HUES48 (cell line): ENCODE data around the gene DOCK9.

Source experiments
- H3K27ac ChIP-seq: one replicate; pipeline ENCODE4 v1.7.0; 2013; ENCODE audit warnings: low read depth, low read length, inconsistent platforms
- H3K27me3 ChIP-seq: 2 replicates; pipeline ENCODE4 v1.6.1; 2013; ENCODE audit warnings: mild to moderate bottlenecking, low read length; ENCODE audit not compliant: control insufficient read depth, insufficient read depth
- H3K36me3 ChIP-seq: 2 replicates; pipeline ENCODE4 v1.6.1; 2013; ENCODE audit warnings: low read length; ENCODE audit not compliant: control insufficient read depth, insufficient read depth
- H3K4me1 ChIP-seq: 2 replicates; pipeline ENCODE4 v1.6.1; 2013; ENCODE audit warnings: mild to moderate bottlenecking, low read length; ENCODE audit not compliant: control insufficient read depth, insufficient read depth
- H3K4me3 ChIP-seq: 2 replicates; pipeline ENCODE4 v1.5.1; 2013; ENCODE audit warnings: mild to moderate bottlenecking, low read depth, low read length
- H3K9ac ChIP-seq: 2 replicates; pipeline ENCODE4 v1.6.1; 2013; ENCODE audit warnings: mild to moderate bottlenecking, low read depth, low read length, moderate library complexity
- H3K9me3 ChIP-seq: 2 replicates; pipeline ENCODE4 v1.6.1; 2013; ENCODE audit warnings: low read length; ENCODE audit not compliant: control insufficient read depth, insufficient read depth

DOCK9 gene

GRCh38 chr13:98977568-98978265, at the start of gene DOCK9:
DOCK9 (minus strand) TSS chr13:98978064; CDS start chr13:98977909, 155 bp downstream.
- no peaks in the 10 kb centered on the region for H3K9me3 ChIP-seq
- H3K27me3 ChIP-seq, result no peaks in the 10 kb centered on the region
- H3K36me3 ChIP-seq, result no peaks in the 10 kb centered on the region
- peak within 1 kb of the TSS; percentile 80 for H3K27ac ChIP-seq
- H3K4me1 ChIP-seq, result peaks cover 42% of the 10 kb centered on the region
- no peak within 1 kb of the TSS for H3K9ac ChIP-seq
- H3K4me3 ChIP-seq, result no peak within 1 kb of the TSS; the same call in 1 of the 2 replicates

DNA sequence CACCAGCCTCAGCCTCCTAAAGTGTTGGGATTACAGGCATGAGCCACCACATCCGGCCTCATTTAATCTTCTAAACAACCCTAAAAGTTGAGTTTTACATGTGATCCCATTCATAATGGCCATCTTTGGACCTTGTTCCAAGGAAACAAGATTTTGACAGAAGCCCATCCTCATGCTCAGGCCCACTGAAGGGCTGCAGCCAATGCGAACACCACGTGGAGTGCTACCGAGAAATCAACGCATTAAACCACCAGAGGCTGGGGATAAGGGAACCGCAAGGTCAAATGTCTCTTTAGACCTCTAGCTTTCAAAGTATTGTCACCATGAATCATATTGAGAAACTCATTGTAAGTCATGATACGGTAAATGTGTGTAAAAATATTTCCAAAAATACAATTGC, 49.4 kb upstream of the DOCK9 start:
- H3K36me3 ChIP-seq, result no peaks in the 10 kb centered on the region
- H3K4me3 ChIP-seq, result no peak overlapping the region
- H3K9ac ChIP-seq, result no peak overlapping the region
- H3K27ac ChIP-seq, result no peak overlapping the region
- no peaks in the 10 kb centered on the region for H3K27me3 ChIP-seq
- no peaks in the 10 kb centered on the region for H3K9me3 ChIP-seq
- no peaks in the 10 kb centered on the region for H3K4me1 ChIP-seq

DNA sequence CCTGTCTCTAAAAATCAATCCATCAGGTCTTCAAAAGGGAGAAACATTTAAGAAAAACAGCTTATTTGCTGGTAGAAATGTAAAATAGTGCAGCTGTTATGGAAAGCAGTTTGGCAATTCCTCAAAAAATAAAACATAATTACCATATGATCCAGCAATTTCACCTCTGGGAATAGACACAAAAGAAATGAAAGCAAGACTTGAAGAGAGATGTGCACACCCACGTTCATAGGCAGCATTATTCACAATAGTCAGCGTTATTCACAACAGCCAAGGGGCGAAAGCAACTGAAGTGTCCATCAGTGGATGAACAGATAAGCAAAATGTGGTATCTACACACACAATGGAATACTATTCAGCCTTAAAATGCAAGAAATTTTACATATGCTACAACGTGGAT, 45.1 kb upstream of the DOCK9 start:
- Histone ChIP-seq H3K4me1 (no peaks in the 10 kb centered on the region), H3K4me3 (no peak overlapping the region), H3K9ac (no peak overlapping the region)

DNA sequence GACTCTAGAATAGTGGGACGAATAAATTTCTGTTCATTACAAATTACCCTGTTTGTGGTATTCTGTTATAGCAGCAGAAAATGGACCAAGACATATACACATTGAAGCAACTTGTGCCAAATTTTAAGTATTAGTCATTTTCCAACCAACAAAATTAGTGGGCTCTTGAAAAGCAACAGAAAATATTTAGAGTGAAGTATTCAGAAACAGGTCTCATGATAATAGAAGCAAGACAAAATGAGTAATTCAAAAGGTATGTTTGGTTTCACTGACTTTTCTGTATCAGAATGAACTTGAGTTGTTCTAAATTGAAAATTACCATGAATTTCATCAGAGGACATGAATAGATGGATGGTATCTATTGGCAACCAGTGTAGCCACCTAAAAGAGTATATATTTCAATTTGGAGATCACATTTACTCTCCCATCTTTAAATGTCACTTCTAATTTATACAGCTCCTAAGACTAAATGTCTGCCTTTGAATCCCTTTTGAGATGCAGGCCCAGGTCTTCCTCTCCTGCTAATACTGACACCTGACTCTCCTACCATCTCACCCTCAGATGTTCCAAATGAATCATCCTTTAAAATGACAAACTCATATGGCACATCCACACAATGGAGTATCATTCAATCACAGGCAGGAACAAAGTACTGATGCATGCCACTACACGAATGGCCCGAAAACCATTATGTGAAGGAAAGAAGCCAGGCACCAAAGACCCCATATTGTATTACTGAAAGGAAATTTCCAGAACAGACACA, 40.7 kb upstream of the DOCK9 start:
- Histone ChIP-seq H3K9me3 (no peaks in the 10 kb centered on the region), H3K9ac (no peak overlapping the region), H3K4me3 (no peak overlapping the region), H3K4me1 (no peaks in the 10 kb centered on the region), H3K27me3 (no peaks in the 10 kb centered on the region), H3K36me3 (no peaks in the 10 kb centered on the region), H3K27ac (no peak overlapping the region)

More for the DNA sequence above, 45.1 kb upstream of the DOCK9 start:
- H3K36me3 ChIP-seq, result no peaks in the 10 kb centered on the region
- no peak overlapping the region for H3K27ac ChIP-seq
- H3K9me3 ChIP-seq, result no peaks in the 10 kb centered on the region
- no peaks in the 10 kb centered on the region for H3K27me3 ChIP-seq

GRCh38 chr13:99015606-99016490, 38.0 kb upstream of the DOCK9 start:
- no peak overlapping the region for H3K9ac ChIP-seq
- no peaks in the 10 kb centered on the region for H3K27me3 ChIP-seq
- no peaks in the 10 kb centered on the region for H3K4me1 ChIP-seq
- H3K9me3 ChIP-seq, result no peaks in the 10 kb centered on the region
- no peak overlapping the region for H3K27ac ChIP-seq
- no peaks in the 10 kb centered on the region for H3K36me3 ChIP-seq
- no peak overlapping the region for H3K4me3 ChIP-seq

DNA sequence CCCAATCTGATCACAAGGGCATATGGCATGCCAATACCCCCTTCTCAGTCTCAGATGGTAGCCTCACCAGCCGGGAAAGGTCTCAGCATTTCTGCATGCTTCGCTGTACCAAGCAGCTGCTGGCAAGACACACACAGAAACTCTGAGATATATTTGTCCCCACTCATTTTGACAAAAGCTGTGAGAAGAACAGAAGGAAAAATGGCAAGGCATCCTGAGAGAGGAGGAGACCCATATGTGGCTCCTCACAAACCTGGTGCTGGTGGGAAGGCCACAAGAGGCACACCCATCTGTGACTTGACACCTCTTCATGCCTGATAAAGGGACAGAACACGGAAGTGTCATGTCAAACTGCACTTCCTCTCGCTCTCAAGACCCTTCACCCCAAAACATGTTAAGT, 36.7 kb upstream of the DOCK9 start:
- Histone ChIP-seq H3K9ac (no peak overlapping the region), H3K4me3 (no peak overlapping the region), H3K27me3 (no peaks in the 10 kb centered on the region), H3K27ac (no peak overlapping the region), H3K36me3 (no peaks in the 10 kb centered on the region), H3K9me3 (no peaks in the 10 kb centered on the region), H3K4me1 (no peaks in the 10 kb centered on the region)

- no peak overlapping the region for H3K9ac ChIP-seq
- no peak overlapping the region for H3K27ac ChIP-seq
- no peak overlapping the region for H3K4me3 ChIP-seq
- no peaks in the 10 kb centered on the region for H3K4me1 ChIP-seq
- no peaks in the 10 kb centered on the region for H3K27me3 ChIP-seq
- H3K36me3 ChIP-seq, result no peaks in the 10 kb centered on the region
- H3K9me3 ChIP-seq, result no peaks in the 10 kb centered on the region
Measured at GRCh38 chr13:99013951-99014350, 36.1 kb upstream of the DOCK9 start.

DNA sequence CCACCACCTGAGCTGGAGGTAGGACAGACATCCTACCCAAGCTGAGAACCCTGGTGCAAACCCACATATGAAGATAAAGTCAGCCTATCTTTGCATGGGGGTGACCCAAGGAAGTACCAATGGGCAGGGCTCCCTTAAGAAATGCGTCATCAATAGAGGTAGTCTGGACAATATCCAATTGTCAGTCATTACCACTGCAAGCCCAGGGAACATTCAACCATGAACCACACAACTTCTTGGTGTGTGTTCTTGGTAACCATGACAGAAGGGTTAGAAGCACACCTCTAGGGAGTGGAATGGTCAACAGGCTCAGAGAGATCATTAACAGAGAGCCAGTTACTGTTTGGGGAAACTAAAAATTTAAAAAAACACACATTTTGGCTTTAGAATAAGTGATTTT, 34.7 kb upstream of the DOCK9 start:
- no peaks in the 10 kb centered on the region for H3K27me3 ChIP-seq
- no peaks in the 10 kb centered on the region for H3K4me1 ChIP-seq
- H3K27ac ChIP-seq, result no peak overlapping the region
- H3K36me3 ChIP-seq, result no peaks in the 10 kb centered on the region
- H3K4me3 ChIP-seq, result no peak overlapping the region
- H3K9me3 ChIP-seq, result no peaks in the 10 kb centered on the region
- H3K9ac ChIP-seq, result no peak overlapping the region

DNA sequence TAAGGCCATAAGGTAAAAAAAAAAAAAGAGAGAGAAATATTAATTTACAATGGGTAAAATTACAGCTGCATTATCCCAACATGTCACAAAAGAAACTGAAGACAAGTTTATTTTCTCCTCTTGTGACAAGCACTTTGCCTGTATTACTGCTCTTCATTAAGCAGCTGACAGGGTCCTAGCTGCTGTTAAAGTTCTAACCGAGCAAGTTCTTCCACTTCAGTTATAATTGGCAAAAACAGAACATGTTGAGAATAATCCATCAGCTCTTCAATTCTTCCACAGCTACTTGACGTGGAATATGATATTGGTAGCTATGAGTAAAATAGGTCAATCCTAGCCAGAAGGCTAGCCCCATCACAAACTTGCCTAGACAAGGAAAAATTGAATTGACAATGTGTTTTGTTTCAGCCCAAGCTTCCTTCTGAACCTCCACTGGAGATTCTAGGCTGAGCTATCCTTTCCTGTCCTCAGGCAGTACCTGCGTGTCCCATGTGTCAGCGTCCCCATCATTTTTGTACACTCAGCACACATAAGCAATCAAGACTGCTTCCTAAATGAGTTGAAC, 32.2 kb upstream of the DOCK9 start:
- Histone ChIP-seq H3K27ac (no peak overlapping the region), H3K27me3 (no peaks in the 10 kb centered on the region), H3K4me1 (no peaks in the 10 kb centered on the region), H3K4me3 (no peak overlapping the region), H3K36me3 (no peaks in the 10 kb centered on the region), H3K9me3 (no peaks in the 10 kb centered on the region), H3K9ac (no peak overlapping the region)

- H3K9ac ChIP-seq, result no peak overlapping the region
- H3K4me1 ChIP-seq, result no peaks in the 10 kb centered on the region
- no peaks in the 10 kb centered on the region for H3K36me3 ChIP-seq
- H3K27ac ChIP-seq, result no peak overlapping the region
- H3K27me3 ChIP-seq, result no peaks in the 10 kb centered on the region
- H3K4me3 ChIP-seq, result no peak overlapping the region
- no peaks in the 10 kb centered on the region for H3K9me3 ChIP-seq
Measured at GRCh38 chr13:99008577-99008976, 30.7 kb upstream of the DOCK9 start.
